ENCODE results near the gene SPO11.

GRCh38 chr20:57379263-57379647, 49.7 kb downstream of the SPO11 start:
- TF ChIP-seq EZH2phosphoT487 (IDR thresholded peaks at IDR 0.05; ENCODE audit: borderline replicate concordance, low read length) = no peak
- no peak for TF ChIP-seq CTCF (conservative IDR thresholded peaks at IDR 0.05; ENCODE audit: low read depth, low read length)
- no peak for TF ChIP-seq EZH2 (IDR thresholded peaks at IDR 0.05; ENCODE audit: low read length, unreplicated experiment)

Measured in PC-3 (cell line).